ENCODE measurements around the gene PHLDA1.

DNA sequence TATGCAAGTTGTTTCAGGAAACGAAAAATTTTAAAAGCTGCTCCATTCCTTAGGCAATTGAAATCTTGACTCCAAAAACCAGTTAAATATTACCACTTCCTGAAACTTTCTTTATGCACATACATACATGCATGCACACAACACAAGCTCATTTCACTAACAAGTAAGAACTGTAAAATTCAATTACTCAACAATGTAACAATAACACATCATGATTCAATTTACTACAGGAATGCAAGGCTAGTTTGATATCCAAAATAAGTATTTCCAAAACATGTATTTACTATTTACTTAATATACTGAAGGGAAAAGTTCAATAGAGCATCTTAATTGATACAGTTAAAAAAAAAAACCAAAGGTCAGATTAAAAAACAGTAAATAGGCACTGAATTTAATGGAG lies 33.3 kb upstream of the PHLDA1 start:
- no peak for TF ChIP-seq EZH2 (IDR thresholded peaks at IDR 0.05; ENCODE audit: borderline replicate concordance, insufficient read depth, low read depth, low read length, poor library complexity, severe bottlenecking)
- TF ChIP-seq, protein P1, sequence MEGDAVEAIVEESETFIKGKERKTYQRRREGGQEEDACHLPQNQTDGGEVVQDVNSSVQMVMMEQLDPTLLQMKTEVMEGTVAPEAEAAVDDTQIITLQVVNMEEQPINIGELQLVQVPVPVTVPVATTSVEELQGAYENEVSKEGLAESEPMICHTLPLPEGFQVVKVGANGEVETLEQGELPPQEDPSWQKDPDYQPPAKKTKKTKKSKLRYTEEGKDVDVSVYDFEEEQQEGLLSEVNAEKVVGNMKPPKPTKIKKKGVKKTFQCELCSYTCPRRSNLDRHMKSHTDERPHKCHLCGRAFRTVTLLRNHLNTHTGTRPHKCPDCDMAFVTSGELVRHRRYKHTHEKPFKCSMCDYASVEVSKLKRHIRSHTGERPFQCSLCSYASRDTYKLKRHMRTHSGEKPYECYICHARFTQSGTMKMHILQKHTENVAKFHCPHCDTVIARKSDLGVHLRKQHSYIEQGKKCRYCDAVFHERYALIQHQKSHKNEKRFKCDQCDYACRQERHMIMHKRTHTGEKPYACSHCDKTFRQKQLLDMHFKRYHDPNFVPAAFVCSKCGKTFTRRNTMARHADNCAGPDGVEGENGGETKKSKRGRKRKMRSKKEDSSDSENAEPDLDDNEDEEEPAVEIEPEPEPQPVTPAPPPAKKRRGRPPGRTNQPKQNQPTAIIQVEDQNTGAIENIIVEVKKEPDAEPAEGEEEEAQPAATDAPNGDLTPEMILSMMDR (IDR thresholded peaks at IDR 0.05), result no peak
